NCI-H1436 (cell line): ENCODE results near the gene PCSK5.
"Not testable (repeated sequence)": the region's sequence is repeated elsewhere in the genome, so short reads cannot be mapped to it uniquely, and the experiment has no call there.

ENCODE experiments used
- DNase-seq: peaks from one replicate; lab custom pipeline; 2025; lab: John Stamatoyannopoulos, UW

Gene PCSK5

GRCh38 chr9:76359766-76360165, 469.3 kb downstream of the PCSK5 start:
- DNase-seq, result no peak

GRCh38 chr9:76362332-76363031, 472.0 kb downstream of the PCSK5 start:
- not testable (repeated sequence) for DNase-seq

GRCh38 chr9:76363032-76363395, 472.5 kb downstream of the PCSK5 start:
- no peak for DNase-seq

- DNase-seq, result no peak
Measured at GRCh38 chr9:76365028-76365427, 474.6 kb downstream of the PCSK5 start.

- no peak for DNase-seq
Measured at GRCh38 chr9:76366275-76366674, 475.8 kb downstream of the PCSK5 start.

GRCh38 chr9:76369583-76369982, 479.1 kb downstream of the PCSK5 start:
- peak; percentile 24 for DNase-seq

- DNase-seq, result no peak
Measured at GRCh38 chr9:76370396-76371023, 480.0 kb downstream of the PCSK5 start.

- DNase-seq, result no peak
Measured at GRCh38 chr9:76371901-76372300, 481.4 kb downstream of the PCSK5 start.

- DNase-seq, result no peak
Measured at GRCh38 chr9:76372336-76372735, 481.9 kb downstream of the PCSK5 start.

- no peak for DNase-seq
Measured at GRCh38 chr9:76373173-76373783, 482.8 kb downstream of the PCSK5 start.

GRCh38 chr9:76373784-76374474, 483.5 kb downstream of the PCSK5 start:
- no peak for DNase-seq

GRCh38 chr9:76374783-76375559, 484.5 kb downstream of the PCSK5 start:
- DNase-seq, result no peak

GRCh38 chr9:76377791-76378190, 487.3 kb downstream of the PCSK5 start:
- no peak for DNase-seq

- DNase-seq, result no peak
Measured at GRCh38 chr9:76378367-76379073, 488.0 kb downstream of the PCSK5 start.

- DNase-seq, result no peak
Measured at GRCh38 chr9:76379494-76379893, 489.0 kb downstream of the PCSK5 start.

GRCh38 chr9:76390656-76391055, 500.2 kb downstream of the PCSK5 start:
- DNase-seq, result no peak

- peak; percentile 83 for DNase-seq
Measured at GRCh38 chr9:76394195-76394959, 503.9 kb downstream of the PCSK5 start, which contains the start of gene RFK. Gene RFK, minus strand, starts transcription at chr9:76394426. Its CDS starts 255 bp downstream, at chr9:76394171.

- DNase-seq, result peak; percentile 66
Measured at GRCh38 chr9:76394960-76395252, 504.4 kb downstream of the PCSK5 start.

- DNase-seq, result no peak
Measured at GRCh38 chr9:76395381-76395780, 504.9 kb downstream of the PCSK5 start.

- DNase-seq, result no peak
Measured at GRCh38 chr9:76396144-76396543, 505.7 kb downstream of the PCSK5 start.

- no peak for DNase-seq
Measured at GRCh38 chr9:76396597-76396996, 506.1 kb downstream of the PCSK5 start.
